ENCODE data around the gene EPDR1.
A peak's percentile ranks its signal among the peaks of the same experiment; 100 is the strongest.

- TF ChIP-seq, protein P1, sequence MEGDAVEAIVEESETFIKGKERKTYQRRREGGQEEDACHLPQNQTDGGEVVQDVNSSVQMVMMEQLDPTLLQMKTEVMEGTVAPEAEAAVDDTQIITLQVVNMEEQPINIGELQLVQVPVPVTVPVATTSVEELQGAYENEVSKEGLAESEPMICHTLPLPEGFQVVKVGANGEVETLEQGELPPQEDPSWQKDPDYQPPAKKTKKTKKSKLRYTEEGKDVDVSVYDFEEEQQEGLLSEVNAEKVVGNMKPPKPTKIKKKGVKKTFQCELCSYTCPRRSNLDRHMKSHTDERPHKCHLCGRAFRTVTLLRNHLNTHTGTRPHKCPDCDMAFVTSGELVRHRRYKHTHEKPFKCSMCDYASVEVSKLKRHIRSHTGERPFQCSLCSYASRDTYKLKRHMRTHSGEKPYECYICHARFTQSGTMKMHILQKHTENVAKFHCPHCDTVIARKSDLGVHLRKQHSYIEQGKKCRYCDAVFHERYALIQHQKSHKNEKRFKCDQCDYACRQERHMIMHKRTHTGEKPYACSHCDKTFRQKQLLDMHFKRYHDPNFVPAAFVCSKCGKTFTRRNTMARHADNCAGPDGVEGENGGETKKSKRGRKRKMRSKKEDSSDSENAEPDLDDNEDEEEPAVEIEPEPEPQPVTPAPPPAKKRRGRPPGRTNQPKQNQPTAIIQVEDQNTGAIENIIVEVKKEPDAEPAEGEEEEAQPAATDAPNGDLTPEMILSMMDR (IDR thresholded peaks at IDR 0.05): peak in 5 of 6 experiments; percentile 28 to 79 (median 45)
- TF ChIP-seq POLR2AphosphoS5 (IDR thresholded peaks at IDR 0.05) (peak in 1 of 2 donors; percentile 73), POLR2A (IDR thresholded peaks at IDR 0.05) (peak in 3 of 4 donors; percentile 23 to 73 (median 47))
Observed at GRCh38 chr7:37920305-37920848, at the start of gene EPDR1.
